Measurements from ENCODE around the gene DBNL. TPM values are rescaled to one million over a fixed set of nuclear protein-coding genes. Genes with fewer than 3 reads are reported as not detected.
"Not testable (repeated sequence)": the region's sequence is repeated elsewhere in the genome, so short reads cannot be mapped to it uniquely, and the experiment has no call there.

DBNL gene
- 183 and 191 TPM in 2 replicates for total RNA-seq (2014; rRNA removed; shearing (Covaris generic))

- peak; percentile 98 for DNase-seq (ENCODE audit: low read depth)
These were observed at the start of gene DBNL for GRCh38 chr7:44044315-44045225. Gene DBNL, plus strand, starts transcription at chr7:44044702. Its CDS starts 36 bp downstream, at chr7:44044738.

DNA sequence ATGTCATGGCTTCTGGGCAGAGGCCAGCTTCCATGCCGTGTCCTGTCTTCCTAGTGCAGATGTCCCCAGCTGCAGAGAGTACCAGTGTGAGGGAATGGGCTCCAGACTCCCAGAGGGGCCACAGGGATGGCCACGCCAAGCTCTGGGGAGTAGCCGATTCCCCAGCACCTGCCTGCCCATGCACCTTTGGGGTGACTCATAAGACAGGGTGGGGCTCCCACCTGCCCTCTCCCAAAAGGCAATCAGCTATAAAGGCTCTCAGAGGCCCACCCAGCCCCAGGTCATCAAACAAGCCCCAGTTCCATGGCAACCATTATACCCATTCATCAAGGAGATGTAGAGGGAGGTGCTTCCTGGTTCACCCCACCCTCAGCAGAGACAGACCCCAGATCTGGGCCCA is 47.0 kb upstream of the DBNL start, which contains the start of gene SPDYE1:
Gene SPDYE1 (plus strand): TSS at position 366 of the 400 bp plus-strand sequence. CDS start 2,053 bp downstream, outside the sequence.
- not testable (repeated sequence) for DNase-seq (ENCODE audit: low read depth)

GRCh38 chr7:44012081-44012480 is 32.4 kb upstream of the DBNL start:
- DNase-seq (ENCODE audit: low read depth), result not testable (repeated sequence)

- DNase-seq (ENCODE audit: low read depth), result not testable (repeated sequence)
These were observed 29.4 kb upstream of the DBNL start for GRCh38 chr7:44015090-44015489.

GRCh38 chr7:44018857-44019807 is 25.4 kb upstream of the DBNL start:
- DNase-seq (ENCODE audit: low read depth), result peak; percentile 100

GRCh38 chr7:44019825-44020224 is 24.7 kb upstream of the DBNL start:
- not testable (repeated sequence) for DNase-seq (ENCODE audit: low read depth)

DNA sequence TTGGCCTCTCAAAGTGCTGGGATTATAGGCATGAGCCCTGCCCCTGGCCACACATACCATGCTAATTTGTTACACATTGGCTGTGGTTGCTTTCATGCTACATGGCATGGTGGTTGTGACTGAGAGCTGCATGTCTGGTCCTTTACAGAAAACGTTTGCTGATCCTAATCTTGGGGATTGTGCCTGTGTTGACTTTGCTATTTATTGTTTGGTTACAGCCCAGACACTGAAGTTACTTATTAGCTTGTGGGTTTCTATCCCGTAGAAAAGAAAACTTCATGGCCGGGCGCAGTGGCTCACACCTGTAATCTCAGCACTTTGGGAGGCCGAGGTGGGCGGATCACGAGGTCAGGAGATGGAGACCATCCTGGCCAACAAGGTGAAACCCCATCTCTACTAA is 22.4 kb upstream of the DBNL start:
- not testable (repeated sequence) for DNase-seq (ENCODE audit: low read depth)

GRCh38 chr7:44022796-44023467 is 21.6 kb upstream of the DBNL start:
- not testable (repeated sequence) for DNase-seq (ENCODE audit: low read depth)

GRCh38 chr7:44029433-44029832 is 15.1 kb upstream of the DBNL start:
- not testable (repeated sequence) for DNase-seq (ENCODE audit: low read depth)

- DNase-seq (ENCODE audit: low read depth), result not testable (repeated sequence)
These were observed 14.5 kb upstream of the DBNL start for GRCh38 chr7:44030029-44030428.

DNA sequence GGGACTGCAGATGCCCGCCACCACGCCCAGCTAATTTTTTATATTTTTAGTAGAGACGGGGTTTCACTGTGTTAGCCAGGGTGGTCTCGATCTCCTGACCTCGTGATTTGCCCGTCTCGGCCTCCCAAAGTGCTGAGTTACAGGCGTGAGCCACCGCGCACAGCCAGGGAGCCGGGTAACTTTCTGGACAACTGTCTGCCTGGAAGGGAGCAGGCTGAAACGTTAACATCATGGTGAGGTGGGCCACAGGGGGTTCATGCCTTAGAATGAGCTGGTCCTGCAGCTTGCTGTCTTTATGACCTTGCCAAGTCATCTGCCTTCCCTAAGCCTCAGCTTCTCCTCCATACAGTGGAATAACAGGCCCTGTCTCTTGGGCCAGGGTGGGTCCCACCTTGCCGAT is 13.2 kb upstream of the DBNL start:
- not testable (repeated sequence) for DNase-seq (ENCODE audit: low read depth)

- DNase-seq (ENCODE audit: low read depth), result not testable (repeated sequence)
These were observed 12.5 kb upstream of the DBNL start for GRCh38 chr7:44032031-44032430.

DNA sequence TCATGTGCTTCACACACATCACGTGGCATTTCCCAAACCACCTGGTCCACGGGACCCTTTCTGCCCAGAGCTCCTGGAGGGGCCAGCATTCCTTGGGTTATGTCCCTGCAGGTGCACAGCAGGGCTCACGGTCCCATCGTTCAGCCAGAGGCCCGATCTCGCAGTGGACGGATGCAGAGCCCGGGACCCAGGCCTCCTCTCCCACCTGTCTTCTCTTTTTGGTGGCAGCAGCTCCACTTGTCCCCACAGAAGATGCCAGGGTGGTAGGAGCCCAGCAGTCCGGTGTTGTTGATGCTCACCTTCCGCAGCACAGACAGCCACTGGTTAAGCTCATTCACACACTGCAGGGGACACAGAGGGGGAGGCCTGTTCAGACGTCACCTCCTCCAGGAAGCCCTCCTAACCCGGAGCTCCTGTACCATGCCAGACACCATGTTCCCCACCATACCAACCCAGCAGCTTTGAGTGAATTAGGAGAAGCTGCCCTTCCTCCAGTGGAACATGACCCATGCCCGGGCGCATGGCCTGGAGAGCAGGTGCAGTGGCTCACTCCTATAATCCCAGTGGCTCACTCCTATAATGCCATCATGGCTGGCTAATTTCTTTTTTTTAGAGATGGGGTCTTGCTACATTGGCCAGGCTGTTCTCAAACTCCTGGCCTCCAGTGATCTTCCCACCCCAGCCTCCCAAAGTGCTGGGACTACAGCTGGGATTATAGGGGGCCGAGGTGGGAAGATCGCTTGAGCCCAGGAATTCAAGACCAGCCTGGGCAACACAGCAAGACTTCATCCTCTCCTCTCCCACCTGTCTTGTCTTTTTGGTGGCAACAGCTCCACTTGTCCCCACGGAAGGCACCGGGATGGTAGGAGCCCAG is 10.3 kb upstream of the DBNL start:
- peak; percentile 2 for DNase-seq (ENCODE audit: low read depth)

DNA sequence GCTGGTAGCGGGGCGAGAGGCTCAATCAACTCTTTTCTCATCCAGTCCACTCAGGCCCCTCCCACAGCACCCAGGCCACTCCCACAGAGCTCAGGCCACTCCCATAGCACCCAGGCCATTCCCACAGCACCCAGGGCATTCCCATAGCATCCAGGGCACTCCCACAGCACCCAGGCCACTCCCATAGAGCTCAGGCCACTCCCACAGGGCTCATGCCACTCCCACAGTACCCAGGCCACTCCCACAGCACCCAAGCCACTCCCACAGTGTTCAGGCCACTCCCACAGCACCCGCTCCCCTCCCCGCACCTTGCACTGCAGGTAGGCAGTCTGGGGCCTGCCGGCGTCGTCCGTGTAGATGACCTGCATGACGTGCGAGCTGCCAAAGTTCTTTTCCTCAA is 8.1 kb upstream of the DBNL start:
- DNase-seq (ENCODE audit: low read depth), result peak; percentile 66

DNA sequence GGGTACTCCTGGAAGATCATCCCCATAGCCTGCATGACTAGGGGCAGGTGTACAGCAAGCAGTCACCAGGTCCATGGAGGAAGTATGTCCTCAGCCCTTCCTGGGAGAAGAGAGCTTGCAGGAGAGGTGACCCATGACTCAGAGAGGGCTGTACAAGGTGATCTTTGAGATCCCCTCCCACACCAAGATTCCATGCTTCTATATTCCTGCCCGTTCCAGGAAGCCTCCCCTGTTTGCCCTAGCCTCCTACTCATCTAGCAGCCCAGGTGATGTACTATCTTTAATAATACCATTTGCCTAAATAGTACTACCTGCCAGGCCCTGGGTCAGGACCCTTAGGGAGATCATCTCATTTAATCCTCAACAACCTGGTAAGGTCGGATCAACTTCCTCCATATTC is 6.6 kb upstream of the DBNL start:
- not testable (repeated sequence) for DNase-seq (ENCODE audit: low read depth)

GRCh38 chr7:44038553-44038952 is 5.9 kb upstream of the DBNL start:
- DNase-seq (ENCODE audit: low read depth), result not testable (repeated sequence)

DNA sequence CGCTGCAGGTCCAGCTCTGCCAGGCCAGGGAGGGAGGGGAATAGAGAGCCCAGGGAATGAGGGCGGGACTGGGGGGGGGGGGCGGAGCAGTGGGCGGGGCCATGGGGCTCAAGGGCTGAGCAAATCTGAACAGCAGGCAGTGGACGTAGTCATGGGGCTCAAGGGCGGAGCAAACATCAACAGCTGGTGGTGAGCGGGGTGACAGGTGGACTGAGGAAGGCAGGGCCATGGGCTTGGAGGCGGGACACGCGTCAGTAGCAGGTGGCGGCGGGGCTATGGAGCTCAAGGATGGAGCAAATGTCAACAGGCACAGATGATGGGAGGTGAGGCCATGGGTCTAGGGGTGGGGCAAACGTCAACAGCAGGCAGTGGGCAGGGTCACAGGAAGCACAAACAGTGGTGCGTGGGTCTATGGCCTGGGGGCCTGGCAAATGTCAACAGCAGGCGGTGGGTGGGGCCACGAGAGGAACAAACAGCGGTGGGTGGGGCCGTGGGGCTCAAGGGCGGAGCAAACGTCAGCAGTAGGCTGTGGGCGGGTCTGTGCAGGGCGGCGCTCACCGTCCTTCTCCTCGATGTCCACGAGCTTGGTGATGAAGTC is 5.4 kb upstream of the DBNL start:
- peak; percentile 54 for DNase-seq (ENCODE audit: low read depth)

DNA sequence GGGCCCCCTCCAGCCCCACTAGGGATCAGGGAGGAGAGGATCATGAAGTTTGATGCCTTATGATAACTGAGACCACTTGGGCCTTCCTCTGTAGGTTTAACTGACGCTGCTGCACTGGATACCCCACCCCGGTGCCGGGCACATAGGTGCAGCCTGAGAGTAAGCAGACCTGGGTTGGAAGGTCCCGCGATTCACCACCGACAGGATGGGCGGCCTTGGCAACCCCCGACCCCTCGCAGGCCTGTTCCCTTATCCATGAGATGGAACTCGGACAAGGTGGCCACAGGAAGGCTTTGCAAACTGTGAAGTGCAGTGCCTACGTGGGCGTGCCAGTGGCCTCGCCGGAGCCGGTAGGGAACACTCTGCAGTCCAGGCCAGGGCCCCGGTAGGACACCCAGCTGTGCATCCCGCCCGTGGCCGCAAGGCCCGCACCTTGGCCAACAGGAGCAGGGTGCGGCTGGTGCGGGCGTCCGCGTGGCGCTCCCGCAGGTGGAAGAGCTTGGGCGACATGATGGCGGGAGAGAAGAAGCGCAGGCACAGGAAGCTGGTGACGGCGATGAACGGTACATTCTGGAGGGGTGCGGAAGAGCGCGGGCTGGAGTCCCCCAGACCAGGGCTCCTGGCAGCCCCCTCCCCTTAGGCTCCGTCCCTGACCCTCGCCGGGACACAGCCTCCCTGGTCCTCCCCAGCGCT is 4.6 kb upstream of the DBNL start:
- not testable (repeated sequence) for DNase-seq (ENCODE audit: low read depth)

GRCh38 chr7:44040493-44040891 is 4.0 kb upstream of the DBNL start:
- DNase-seq (ENCODE audit: low read depth), result peak; percentile 51
